K562 (cell line): ENCODE measurements around the gene PATJ.

Experiments
- CC2D1A ChIP-seq: fragments of 450-650 bp; IDR thresholded peaks from 2 replicates; pipeline ENCODE4 v1.6.1; 2017; ENCODE audit warnings: mild to moderate bottlenecking
- DPF2 ChIP-seq: fragments of 450-650 bp; IDR thresholded peaks from 2 replicates; pipeline ENCODE4 v1.6.1; 2016
- ZBTB33 ChIP-seq: sonication (generic); formaldehyde crosslinking; IDR thresholded peaks from 2 replicates; pipeline ENCODE4 v1.8.1; 2023; ENCODE audit warnings: mild to moderate bottlenecking, missing genetic modification reagents
- ZBTB7A ChIP-seq: IDR thresholded peaks from 2 replicates; pipeline ENCODE4 v1.6.1; 2011; ENCODE audit warnings: low read depth, mild to moderate bottlenecking, low read length, moderate library complexity, borderline replicate concordance; ENCODE audit not compliant: control insufficient read depth
- ZZZ3 ChIP-seq: fragments of 450-650 bp; IDR thresholded peaks from 2 replicates; pipeline ENCODE4 v1.6.1; 2016; ENCODE audit warnings: antibody characterized with exemption, mild to moderate bottlenecking, moderate library complexity

- no peak for TF ChIP-seq ZBTB33 (CRISPR knock-in tag)
- TF ChIP-seq CC2D1A, result no peak
- no peak for TF ChIP-seq DPF2
- no peak for TF ChIP-seq ZBTB7A
- TF ChIP-seq ZZZ3, result no peak
Measured at GRCh38 chr1:61742620-61743430, 545 bp downstream of the PATJ start.
